CD4-positive, alpha-beta T cell treated with Interleukin-4 for 4 hours (primary cell): ENCODE results near the gene TLE1.
"Not testable (repeated sequence)": the region's sequence is repeated elsewhere in the genome, so short reads cannot be mapped to it uniquely, and the experiment has no call there.

Experiments used
- DNase-seq: peaks from one replicate; pipeline ENCODE4 v3.0.0-alpha.2; 2020

TLE1 gene

GRCh38 chr9:81621785-81622259 is 67.5 kb downstream of the TLE1 start:
- DNase-seq = no peak

GRCh38 chr9:81621118-81621517 is 68.2 kb downstream of the TLE1 start:
- DNase-seq = no peak

DNA sequence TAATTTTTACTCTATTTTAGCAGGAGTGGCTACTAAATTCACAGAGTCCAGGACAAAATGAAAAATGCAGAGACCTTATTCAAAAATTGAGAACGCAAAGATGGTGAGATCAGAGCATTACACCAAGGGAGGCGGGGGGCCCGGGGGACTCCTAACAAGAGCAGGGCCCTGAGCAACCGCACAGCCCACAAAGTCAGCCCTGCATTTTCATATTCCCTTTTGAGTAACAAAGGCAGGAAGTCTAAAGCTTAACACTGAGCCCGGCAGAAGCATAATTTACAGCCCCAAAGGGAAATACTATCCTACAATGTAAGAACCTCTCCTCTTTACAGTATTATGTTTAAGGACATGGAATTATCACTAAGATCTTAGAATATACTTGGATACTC is 69.4 kb downstream of the TLE1 start:
- DNase-seq = no peak

DNA sequence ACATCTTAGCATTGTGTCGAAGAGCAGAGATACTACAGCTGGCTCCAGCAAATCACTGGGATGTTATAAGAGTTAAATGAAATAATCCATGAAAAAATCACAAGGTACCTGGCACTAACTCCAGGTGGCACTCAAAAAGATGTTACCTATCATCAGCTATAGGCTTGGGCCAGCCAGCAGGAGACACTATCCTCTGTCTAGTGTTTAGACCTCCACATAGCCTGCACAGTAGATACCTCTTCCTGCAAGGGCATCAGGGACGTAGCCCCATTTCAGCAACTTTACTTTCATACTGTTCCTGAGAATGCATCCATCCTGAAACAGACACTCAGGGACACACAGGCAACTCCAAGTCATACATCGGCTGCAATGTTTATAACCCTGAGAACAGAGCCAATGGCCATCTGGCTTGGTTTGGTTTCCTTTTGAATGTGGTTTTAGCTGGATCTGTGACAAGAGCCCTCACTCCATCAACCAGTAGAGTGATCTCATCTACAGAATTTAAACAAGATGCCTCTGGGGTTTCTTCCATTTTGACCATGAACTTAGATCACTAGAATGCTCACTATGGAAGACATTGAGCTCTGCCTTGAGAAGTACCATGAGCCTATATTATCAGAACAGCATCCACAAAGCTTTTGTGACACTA is 69.9 kb downstream of the TLE1 start:
- DNase-seq = no peak

DNA sequence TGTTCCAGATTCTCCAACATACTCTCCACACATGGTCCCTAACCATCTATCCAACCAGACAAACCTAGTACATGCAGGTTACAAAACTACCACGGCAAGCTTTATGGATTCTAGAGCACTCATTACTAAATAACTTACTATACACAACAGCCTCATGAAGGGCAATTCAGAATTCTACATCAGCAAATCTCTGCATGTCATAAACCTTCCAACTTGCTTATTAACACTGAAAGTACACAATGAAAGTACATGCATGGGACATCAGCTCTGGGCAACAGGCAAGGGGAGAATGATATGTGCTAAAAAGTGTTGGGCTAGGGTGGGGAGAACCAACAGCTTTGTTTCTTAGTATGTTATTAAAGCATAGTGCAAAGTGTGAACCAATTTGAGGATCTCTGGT is 70.4 kb downstream of the TLE1 start:
- no peak for DNase-seq

DNA sequence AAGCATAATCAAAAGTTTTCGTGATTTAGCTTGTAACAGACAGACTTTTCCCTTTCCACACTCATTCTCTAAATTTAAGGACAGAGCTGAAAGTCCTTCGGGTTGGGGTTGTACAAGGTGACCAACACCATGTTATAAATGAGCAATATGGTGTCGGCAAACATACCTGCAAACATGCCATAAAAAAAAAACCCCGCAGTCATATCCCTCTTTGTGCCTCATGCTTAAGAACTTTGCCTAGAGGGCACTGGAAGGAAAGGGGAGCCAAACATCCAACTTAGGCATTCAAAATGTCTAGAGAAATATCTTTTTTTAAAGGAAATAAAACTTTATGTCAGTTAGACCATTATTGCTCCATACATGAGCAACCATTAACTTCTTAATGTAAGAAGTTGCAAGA is 73.2 kb downstream of the TLE1 start:
- DNase-seq = no peak

DNA sequence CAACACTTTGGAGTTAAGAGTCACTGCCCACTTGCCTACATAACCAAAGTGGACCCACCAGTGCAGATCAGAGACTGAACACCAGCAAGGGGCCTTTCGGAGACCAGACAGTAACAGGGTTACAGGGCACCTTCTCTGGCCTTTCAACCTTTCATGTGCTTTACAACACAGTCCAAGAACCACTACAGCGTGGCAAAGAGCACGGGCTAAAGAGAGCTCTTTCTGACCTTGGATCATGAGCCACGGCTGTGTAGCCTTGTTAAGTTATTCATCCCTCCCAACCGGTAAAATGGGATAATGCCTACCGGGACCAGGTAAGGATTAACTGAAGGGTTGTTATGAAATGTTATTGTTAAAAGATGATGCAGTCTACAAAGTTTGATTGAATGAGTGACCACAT is 75.0 kb downstream of the TLE1 start:
- DNase-seq = no peak

- DNase-seq = no peak
These were observed 76.1 kb downstream of the TLE1 start for GRCh38 chr9:81613002-81613812.

DNA sequence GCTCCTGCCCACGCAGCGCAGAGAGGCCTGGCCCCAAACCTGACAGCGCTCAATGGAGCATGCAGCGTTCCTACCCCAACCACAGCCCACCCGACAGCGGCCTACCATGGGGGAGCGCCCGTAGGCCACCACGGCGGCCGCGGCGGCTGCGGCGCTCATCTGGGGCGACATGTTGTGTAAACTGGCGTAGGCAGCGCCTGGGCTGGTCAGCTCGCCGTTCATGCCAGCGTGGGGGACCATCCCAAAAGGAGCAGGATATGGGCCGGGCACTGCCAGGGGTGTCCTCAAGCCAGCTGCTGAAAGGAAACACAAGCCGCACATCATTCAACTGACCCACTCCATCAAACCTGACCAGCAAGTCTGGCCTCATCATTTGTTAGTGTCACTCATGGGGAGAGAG is 77.7 kb downstream of the TLE1 start:
- no peak for DNase-seq

DNA sequence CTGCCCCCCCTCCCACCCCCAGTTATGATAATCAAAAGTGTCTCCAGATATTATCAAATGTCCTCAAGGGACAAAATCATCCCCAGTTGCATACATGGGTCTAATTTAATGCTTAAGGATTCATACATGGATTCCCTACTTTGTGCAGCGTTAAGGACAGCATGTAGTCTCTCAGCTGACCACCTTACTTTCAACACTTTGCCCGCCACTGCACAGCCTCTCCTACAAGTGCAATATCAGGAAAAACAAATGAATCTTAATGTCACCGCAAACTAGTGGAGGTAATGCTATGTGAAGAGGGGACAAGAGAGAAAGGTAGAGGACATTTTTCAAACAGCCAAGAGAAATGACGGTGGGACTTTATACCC is 78.6 kb downstream of the TLE1 start:
- no peak for DNase-seq

DNA sequence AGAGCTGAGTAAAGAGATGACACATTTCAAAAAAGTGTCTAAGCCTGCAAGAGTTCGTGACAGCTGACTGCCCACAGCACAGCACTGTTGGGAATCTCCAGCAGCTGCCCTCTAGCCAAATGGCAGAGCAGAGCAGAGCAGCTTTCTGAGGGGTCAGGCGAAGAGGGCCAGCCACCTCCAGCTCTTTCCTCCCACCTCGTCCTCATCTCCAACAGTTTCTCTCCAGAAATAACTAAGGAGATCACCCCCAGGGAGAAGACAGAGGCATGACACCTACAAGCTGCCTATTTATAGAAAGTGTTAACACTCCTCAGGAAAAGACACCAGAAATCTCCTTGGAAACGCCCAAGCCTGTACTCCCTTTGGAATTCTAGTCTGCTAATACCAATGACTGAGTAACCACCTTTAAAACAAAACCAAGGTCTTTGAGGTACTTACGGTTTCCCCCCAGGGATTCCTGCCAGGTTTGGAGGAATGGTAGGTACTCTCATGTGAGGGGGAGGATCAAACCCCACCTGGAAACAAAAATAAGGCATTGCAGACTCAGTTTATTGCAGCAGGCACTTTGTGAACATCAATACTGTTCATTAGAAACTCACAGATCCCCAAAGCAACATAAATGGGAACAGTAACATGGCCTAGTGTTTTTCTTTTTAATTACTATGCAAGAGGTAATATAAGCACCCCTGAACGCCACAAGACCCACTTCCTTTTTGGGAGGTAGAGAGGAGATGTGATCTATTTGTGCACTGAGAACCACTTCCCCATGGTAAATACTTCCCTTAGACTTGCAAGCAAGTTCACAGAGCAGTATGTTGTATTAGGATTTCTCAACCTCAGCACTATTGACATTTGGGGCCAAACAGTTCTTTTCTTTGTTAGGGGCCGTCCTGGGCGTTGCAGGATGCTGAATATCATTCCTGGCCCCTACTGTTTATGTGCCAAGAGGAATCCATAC is 79.3 kb downstream of the TLE1 start:
- DNase-seq = no peak

DNA sequence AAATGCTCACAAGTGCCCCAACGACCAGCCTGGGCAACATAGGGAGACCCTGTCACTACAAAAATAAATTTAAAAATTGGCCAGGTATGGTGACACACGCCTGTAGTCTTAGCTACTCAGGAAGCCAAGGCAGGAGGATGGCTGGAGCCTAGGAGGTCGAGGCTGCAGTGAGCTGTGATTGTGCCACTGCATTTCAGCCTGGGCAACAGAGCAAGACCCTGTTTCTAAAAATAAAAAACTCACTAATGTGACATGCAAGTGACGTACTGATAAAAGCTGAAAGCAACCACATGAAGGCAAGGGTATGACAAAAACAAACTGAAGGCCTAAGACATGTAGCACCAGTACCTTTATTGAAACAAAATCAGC is 81.1 kb downstream of the TLE1 start:
- DNase-seq = no peak

DNA sequence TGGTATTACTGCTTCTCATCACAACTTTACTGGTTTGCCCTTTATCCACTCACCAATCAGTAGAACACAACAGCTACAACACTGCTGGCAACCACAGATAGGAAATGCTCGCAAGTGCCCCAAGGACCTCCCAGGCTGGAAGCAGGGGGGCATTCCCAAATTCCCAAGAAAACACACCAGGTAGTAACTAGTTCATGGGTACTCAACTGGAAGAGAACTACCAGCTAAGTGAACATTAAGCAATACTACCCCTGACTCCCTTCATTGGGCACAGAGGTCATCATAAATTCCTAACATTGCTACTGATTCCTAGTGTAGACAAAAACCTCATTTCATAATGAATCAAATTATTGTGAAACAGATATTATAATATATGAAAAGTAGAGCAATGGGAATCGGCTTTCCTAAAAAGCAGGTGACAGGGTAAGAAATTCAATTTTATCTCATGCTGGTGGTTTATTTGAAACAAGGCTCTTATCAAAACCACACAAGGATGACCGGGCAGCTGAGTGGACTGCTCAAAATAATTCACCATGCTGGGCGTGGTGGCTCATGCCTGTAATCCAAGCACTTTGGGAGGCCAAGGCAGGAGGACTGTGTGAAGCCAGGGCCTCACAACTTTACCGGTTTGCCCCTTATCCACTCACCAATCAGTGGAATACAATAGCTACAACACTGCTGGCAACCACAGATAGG is 81.6 kb downstream of the TLE1 start:
- DNase-seq = no peak

- DNase-seq = not testable (repeated sequence)
These were observed 83.1 kb downstream of the TLE1 start for GRCh38 chr9:81606261-81606660.

DNA sequence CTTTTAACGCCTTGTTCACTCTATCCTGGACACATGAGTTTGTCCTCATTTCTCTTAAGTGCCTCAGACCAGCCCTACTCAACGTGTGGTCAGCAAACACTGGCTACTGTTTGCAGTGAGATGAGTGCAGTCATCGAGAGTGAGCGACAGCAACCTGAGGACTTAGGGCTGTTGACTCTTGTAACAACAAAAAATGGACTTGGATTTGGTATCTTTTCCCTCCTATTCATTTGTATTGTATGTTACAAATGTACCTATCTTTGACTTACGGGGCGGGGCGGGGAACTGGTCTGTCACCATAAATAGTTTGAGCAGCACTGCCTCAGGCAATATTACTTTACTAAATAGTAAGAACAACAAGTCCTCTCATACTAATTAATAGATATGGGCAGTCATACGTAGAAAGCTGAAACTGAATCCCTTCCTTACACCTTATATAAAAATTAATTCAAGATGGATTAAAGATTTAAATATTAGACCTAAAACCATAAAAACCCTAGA is 84.1 kb downstream of the TLE1 start:
- DNase-seq = no peak

DNA sequence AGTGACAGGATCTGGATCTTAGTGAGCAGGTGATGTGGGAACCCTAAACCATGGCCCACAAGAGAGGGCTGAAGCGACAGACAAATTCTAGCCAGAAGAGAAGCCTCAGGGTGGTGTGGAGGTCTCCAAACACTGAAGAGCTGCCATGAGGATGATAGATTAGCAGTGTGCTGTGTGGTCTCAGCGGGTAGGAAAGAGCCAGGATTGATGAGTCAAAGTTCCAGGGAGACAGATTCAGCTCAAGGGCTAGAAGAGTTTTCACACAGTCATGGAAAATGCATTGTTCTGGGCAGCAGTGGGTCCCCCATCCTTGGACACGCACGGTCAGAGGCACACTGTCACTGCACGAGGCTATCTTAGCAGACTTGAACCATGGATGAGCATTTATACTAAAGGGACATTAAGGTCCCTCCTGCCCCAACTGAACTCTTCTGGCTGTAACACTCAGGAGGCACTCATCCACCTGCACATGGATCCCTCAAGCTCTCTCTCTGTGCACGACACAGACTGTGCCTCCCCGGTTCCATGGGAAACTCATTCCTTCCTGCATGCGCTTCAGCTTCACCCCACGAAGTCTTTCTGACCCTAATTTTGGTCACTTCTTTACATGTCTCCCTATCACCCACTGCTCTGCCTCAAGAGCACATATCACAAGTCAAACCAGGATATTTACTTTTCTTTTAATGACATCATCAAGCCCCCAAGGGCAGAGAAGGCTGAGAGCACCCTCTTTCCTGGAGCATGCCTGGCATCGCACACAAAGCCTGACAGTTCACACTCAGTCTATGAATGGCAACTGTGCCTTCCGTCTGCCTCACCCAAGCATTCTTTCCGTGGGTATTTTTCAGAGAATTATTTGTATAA is 84.8 kb downstream of the TLE1 start:
- no peak for DNase-seq

DNA sequence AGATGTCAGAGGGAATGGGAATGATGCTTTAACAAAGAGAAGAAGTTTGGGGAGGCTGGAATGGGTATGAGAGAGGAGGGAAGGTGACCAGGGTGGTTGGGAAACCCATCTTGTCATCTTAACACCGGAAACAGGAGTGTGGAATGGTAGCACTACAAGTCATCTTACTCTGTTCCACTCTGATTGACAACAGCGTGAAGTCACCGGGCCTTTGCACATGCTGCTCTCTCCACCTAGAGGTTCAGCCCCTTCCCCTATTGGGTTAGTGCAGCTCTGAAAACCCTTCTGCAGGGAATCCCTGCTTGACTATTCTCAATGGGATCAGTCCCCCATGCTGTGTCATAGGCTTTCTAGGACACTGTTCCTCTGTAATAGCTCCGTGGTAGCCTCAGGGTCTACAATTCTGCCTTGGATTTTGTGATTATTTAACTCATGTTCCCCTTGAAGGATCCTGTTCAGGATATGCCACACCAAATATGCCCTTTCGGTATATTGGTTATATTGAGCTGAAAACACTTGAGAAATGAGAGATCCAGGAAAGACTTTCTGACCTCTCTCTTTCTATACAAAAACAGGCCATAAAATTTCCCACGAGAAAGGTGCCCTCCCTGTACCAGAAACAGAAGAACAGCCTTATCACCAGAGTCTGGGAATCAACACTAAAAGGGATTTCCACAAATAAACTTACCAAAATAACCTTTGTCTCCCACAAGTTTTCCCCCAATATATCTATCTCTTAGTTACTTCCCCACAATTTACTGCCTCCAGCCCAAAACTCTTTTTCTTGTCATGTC is 86.3 kb downstream of the TLE1 start:
- DNase-seq = no peak

DNA sequence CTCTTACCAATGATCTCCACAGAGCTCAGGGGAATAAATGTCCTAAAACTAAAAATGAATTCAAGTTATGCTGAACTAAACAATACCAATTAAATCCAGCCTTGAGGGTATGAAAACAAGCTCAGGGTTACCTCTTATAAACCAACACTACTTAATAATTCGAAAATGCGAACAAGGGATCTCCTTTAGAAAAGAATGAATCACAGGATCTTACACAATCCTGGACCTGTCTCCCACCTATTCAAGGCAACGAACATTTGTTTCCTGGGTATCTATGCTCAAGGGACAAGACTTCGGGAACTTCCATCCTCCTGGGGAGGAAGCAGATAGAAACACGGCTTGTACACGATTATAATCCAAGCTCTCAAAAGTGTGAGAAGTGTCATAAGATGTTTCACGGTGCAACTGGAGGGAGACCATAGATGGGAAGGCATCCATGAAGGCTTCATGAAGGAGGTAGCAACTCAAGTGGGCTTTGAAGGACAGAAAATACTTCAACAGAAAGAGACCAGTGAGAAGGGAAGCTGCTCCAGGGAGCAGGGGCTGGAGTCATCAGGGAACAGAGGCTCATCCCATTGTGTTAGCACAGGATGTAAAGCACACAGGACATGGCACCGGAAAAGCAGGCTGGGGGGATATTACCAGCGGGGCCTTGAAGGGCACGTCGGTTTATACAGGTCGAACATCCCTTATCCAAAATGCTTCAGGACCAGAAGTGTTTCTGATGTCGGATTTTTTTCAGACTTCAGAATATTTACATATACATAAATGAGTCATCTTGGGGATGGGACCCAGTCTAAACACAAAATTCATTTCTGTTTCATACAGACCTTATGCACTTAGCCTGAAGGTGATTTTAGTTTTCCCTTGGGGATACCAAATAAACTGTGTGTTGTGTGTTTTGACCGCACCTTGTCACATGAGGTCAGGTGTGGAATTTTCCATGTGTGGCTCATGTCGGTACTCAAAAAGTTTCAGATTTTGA is 87.4 kb downstream of the TLE1 start:
- no peak for DNase-seq

GRCh38 chr9:81600631-81601030 is 88.7 kb downstream of the TLE1 start:
- no peak for DNase-seq

GRCh38 chr9:81599837-81600236 is 89.5 kb downstream of the TLE1 start:
- no peak for DNase-seq
